ENCODE data around the gene GTF2H4.

The GTF2H4 gene

DNA sequence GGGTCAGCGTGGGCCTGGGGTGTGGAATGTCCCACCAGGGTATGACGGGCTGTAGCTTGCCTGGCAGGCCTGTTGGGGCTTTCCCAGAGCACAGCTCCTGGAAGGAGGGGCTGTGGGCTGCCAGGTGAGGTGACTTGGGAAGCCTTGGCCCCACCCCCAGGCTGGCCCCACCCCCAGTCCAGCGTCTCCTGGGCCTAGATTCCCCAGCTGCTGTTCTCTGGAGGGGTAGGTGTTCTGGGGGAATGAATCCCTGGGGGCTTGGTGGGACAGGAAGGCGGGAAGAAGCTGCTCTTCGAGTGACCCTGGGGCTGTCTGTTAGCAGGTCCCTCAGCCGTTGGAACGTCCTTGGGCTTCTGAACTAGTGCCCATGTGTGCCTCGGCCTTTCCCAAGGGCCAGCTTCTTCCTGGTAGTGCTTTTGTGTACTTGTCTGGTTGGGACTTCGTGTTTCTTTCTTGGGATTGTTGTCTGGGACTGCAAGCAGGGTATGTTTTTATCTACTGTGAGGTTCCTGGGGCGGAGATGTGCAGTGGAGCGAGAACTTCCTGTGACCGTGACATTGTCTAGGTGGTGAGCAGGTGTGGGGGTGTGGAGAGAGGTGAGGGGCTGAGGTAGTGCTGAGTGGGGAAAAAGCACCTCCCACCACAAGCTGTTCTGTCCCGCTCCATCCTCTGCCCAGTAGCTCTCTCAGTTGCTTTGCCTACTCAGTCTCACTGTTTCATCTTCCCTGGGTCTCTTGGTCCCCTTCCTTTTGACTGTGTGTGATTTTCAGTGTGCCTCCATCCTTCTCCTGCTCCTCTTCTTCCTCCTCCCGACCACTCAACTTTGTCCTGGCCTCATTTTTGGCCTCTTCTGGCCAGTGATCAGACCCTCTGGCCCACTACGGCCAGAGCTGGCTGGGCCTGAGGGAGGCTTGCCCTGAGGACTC lies 25.0 kb upstream of the GTF2H4 start:
- no peak for DNase-seq

DNA sequence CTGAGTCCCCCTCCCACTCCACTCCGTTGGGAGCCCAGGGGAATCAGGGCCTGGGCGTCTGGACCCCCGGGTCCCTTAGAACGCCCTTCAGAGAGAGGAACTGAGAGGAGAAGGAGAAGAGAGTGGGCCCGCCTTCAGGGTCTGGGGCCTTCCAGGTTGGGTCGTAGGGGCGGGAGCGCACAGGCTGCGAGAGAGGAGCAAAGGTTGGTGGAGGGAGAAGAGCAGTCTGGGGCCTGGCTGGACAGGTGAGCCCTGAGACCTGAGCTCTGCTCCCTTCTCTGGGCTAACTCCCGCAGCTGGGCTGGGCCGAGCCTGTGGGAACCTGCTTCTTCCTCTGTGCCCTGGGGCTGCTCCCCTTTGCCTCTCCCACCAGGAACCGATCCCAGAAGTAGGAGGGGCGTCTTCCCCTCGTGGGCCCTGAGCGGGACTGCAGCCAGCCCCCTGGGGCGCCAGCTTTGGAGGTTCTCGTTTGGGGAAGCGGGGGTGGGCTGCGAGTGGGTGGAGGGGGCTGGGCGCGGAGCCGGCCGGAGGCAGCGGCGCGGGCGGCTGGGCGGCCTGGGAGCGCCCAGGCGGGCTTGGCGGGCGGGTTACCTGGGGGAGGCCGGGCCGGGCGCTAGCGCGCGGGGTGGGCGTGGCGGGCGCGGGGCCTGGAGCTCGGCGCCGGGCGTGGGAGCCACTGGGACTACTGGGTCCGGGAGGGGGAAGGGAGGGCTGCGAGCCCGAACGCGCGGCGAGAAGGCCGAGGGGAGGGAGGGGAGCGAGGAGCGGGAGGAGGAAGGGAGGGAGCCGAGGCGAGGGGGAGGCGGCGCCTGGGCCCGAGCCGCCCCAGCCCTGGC lies 24.1 kb upstream of the GTF2H4 start, which contains the start of gene DDR1:
Gene DDR1, plus strand, starts transcription at position 835 of the 836 bp plus-strand sequence. CDS start 4,211 bp downstream, outside the sequence.
- DNase-seq: peak; percentile 16

DNA sequence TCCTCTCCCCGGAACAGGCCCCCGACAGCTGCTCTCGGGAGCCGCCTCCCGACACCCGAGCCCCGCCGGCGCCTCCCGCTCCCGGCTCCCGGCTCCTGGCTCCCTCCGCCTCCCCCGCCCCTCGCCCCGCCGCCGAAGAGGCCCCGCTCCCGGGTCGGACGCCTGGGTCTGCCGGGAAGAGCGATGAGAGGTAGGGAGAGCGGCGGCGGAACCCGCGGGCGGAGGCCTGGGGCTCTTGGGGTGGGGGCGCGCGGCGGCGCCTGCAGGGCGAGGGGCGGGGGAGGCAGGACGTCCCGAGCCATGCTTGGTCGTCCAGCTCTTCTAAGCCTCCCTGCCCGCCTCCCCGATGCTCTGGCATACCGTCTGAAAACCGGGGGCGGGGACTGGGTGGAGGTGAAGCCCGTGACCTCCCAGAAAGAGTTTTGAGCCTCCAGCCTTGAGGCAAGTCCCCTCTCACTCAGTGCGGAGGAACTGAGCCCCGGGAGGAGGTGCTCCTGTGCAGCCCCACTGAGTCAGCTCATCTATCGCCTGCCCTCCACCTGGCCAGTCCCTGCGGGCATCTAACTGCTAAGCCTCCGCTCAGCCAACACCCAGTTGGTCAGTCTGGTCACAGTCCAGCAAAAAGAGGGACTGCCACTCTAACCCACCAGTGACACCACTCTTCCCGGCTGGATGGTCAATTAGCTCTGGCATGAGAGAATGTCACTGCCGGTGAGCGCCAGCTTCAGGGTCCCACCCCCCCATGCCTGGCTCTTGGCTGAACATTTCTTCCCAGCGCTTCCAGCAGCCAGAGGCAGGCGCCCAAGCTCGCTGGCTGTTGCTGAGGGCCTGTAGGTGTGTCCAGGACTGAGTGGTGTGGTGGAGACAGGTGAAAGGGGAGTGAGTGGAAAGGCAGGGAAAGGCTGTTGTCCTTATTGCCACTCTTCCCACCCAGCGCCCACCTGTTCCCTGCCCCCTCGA lies 23.2 kb upstream of the GTF2H4 start:
- no peak for DNase-seq

DNA sequence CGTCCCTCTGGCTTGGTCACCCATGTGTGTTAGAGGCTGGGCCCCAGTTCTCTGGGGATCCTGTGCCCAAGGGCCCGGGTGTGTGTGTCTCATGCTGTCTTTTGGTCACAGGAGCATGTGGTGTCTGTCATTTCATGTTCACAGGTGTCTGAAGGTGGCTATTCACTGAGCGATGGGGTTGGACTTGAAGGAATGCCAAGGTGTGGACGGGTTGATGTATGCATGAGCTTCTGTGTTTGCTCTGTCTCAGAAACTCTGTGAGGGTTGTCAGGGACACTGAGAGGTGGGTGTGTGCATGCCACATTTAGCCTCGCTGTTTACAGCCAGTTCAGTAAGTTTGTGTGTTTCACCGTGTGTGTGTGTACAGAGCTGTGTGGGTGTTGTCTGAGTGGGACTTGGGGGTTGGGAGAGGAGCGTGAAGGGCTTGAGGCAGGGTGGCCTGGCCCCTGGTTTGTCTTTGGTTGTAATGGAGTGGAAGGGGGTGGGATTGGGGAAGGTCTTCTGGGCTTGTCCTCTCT lies 22.5 kb upstream of the GTF2H4 start:
- no peak for DNase-seq

DNA sequence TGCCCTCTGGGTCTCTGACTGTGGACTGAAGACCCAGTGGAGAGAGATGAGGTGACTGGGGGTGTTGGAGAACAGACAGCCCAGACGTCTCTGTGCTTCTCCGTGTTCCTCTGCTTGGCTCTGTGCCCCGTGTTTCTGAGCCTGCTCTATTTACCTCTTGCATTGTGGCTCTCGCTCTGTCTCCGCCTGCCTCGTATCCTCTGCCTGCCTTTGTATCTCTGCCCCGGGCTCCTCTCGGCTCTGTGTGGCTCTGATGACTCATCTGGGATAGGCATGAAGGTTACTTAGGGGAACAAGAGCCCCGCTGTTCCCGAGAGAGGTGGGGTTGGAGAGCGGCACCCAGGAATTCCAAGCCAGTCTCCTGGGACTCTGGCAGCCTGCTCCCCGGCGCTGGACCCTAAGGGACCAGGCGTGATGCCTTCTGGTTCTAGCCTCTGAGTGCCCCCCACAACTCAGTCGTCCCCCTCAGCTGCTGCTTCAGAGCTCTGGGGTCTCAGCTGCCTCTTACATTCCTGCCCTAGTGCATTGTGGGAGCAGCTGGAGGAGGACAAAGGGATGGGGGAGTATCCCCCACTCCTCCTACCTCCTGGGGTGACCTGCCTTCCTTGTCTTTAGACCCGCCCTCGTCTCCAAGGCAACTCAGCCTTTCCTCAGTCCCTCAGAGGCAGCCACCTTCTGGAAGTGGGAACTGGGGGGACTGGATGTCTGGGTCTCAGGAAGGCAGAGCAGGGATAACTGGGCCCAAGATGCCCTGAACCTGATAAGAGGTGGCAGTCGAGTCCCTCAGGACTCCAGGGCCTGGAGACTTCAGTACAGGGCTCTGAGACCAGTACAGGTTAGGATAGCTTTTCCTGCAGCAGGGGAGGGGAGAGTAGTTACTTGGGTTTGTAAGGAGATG lies 21.8 kb upstream of the GTF2H4 start:
- peak; percentile 84 for DNase-seq

DNA sequence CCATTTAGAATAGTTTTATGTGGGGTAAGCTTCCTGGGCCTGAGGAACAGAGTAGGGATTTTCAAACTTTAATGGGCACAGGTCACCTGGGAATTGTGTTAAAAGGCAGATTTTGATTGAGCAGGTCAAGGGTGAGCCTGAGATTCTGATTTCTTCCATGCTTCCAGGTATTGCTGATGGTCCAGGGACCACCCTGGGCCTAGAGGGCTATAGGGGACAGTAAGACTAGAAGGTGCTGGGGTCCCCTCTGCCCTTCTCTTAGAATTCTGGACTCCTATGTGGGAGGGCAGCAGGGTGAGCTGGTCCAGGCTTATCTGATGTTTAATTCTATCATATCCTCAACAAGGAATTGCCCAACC lies 21.1 kb upstream of the GTF2H4 start:
- no peak for DNase-seq

DNA sequence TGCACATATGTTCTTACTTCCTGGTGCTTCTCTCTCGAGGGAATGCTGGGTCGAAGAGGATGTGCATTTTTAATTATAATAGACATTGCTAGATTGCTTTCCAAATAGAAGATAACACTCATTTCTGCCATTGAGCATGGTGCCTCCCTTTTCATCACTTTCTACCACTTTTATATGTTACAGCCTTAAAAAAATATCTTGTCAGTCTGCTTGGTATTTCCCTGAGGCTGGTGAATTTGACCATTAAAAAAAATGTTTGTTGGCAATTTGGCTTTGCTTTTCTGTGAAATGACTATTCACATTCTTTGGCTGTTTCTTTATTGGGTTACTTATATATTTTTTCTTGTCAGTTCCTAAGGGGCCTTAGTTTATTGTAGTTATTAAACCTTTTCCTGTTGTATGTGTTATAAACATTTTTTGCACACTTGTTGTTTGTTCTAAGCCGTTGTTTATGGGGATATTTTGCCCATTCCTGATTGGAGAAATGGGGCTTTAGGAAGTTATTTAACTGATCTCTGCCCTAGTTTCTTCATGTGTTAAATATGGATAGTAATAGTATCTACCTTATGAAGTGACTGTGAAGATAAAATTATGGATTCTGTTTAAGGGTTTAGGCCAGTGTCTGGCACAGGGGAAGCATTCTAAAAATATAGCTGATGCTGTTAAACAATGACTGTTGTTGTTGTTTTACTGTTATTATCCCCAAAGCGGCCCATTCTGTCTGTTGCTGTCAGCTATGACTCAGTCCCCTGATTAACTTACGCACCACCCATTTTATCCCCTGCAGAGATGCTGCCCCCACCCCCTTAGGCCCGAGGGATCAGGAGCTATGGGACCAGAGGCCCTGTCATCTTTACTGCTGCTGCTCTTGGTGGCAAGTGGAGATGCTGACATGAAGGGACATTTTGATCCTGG lies 19.8 kb upstream of the GTF2H4 start:
- DNase-seq: peak; percentile 56

DNA sequence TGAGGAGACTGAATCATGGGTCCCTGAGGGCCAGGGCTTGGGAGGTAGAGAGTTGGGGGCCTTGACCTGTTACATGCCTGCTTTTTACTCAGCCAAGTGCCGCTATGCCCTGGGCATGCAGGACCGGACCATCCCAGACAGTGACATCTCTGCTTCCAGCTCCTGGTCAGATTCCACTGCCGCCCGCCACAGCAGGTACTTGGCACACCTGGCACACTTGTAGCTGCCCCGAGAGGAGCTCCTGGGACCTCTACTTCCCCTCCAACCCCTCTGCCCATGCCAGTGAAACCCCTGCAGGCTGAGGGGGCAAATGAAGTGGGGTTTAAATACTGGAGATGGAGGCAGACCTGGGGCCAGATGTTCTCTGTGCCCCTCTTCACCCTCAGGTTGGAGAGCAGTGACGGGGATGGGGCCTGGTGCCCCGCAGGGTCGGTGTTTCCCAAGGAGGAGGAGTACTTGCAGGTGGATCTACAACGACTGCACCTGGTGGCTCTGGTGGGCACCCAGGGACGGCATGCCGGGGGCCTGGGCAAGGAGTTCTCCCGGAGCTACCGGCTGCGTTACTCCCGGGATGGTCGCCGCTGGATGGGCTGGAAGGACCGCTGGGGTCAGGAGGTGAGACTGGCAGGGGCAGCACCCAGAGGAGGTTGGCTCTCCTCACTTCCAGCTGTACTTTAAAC lies 19.1 kb upstream of the GTF2H4 start:
- no peak for DNase-seq

DNA sequence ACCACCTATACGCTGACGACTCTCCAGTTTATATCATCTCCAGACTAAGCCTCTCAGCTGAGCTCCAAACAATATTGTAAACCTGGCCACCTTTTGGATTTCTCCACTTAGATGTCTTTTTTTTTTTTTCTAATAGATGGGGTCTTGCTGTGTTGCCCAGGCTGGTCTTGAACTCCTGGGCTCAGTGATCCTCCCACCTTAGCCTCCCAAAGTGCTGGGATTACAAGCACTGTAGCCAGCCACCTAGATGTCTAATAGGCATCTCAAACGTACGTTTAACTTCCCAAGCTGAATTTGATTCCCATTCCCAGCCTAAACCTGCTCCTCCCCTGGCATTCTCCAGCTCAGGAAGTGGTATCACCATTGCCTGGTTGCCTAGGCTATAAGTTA lies 18.5 kb upstream of the GTF2H4 start:
- DNase-seq: no peak

DNA sequence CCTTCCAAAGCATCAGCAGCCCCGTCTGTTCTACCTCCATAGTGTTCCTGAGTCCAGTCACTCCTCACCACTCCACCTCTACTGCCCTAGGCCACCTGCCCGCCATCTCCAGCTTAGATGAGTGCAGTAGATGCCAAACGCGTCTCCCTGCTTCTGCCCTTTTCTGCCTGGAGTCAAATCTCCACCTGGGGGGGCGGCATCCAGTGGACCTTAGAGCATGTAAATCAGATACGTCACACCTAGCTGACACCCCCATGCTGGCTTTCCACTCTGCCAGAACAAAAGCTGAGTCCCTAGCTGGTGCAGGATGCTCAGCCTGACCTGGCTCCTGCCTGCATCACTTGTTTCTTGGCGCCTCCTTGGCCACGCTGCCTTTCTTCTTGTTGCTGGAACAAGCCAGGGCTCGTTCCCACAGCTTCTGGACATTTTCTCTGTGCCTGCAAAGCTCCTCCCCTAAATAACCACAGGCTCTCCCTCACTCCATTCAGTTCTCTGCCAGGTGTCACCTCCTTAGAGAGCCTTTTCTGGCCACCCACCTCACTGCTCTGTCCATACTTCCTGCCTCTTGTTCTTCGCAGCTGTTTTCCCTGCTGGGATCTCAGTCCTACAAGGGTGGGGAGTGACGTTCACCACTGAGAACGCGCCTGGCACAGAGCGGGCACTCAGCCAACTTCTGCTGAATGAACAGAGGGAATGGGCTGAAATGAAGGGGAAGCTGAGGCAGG lies 17.9 kb upstream of the GTF2H4 start:
- DNase-seq: no peak

DNA sequence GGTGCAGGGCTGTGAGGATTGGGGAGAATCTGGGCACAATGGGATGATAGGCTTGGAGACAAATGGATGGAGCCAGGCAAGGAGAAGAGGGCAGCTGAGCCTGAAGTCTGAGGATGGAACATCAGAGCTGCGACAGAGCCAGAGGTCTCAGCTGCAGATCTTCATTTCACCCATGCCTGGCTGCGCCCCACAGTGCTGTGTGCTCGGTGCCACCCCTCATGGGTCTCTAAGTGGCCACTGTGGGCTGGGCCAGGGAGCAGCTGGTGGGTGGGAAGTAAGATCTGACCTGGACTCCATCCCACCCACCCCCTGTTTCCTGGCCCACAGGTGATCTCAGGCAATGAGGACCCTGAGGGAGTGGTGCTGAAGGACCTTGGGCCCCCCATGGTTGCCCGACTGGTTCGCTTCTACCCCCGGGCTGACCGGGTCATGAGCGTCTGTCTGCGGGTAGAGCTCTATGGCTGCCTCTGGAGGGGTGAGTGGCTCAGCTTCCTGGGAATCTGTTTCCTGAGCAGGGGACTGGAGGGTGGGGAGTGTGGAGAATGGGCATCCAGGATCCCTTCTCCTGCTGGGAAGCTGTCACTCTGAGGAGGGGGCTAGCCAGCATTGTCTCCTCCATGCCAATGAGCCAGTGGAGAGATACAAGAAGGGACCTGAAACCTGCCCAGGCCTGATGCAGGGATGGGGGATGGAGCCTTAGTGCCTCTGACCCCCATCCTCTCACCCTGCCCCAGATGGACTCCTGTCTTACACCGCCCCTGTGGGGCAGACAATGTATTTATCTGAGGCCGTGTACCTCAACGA lies 17.2 kb upstream of the GTF2H4 start:
- no peak for DNase-seq

DNA sequence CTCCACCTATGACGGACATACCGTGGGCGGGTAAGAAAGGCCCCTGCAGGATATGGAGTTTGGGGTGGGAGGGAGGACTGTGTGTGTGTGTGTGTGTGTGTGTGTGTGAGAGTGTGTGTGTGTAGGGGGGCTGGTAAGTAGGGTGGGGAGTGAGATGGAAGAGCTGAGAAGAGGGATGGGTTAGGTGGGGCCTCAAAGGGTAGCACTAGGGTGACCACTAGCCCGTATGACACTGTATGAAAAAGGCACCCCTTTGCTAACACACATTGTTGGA lies 16.6 kb upstream of the GTF2H4 start:
- DNase-seq: no peak

DNA sequence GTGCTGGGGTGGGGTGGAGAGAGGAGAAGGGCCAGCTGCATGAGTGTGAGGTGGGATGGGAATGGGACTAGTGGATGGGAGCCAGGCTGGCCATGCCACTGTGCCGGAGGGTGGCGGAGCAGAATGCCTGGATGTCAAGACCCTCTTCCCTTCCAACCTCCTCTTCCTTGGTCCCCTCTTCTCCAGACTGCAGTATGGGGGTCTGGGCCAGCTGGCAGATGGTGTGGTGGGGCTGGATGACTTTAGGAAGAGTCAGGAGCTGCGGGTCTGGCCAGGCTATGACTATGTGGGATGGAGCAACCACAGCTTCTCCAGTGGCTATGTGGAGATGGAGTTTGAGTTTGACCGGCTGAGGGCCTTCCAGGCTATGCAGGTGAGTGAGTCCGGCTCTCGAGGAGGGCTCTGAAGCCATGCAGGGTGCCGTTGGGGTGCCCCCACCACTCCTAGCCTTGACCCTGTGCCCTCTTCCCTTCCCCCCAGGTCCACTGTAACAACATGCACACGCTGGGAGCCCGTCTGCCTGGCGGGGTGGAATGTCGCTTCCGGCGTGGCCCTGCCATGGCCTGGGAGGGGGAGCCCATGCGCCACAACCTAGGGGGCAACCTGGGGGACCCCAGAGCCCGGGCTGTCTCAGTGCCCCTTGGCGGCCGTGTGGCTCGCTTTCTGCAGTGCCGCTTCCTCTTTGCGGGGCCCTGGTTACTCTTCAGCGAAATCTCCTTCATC lies 16.0 kb upstream of the GTF2H4 start:
- DNase-seq: no peak

DNA sequence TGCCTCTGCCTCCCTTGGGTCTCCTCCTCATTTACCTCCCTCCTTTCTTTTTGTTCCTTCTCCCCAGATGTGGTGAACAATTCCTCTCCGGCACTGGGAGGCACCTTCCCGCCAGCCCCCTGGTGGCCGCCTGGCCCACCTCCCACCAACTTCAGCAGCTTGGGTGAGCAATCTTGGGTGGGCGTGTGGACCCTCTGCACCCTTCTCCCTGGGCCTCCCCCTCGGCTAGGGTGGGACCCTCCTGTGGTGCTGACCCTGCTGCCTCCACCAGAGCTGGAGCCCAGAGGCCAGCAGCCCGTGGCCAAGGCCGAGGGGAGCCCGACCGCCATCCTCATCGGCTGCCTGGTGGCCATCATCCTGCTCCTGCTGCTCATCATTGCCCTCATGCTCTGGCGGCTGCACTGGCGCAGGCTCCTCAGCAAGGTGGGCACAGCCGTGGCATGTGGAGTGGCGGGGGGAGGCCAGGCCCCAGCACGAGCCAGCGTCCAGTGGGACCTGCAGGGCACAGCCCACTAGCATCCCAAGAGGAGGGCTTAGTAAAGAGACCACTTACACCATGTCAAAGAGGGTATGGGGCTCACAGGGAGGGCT lies 14.9 kb upstream of the GTF2H4 start:
- no peak for DNase-seq

DNA sequence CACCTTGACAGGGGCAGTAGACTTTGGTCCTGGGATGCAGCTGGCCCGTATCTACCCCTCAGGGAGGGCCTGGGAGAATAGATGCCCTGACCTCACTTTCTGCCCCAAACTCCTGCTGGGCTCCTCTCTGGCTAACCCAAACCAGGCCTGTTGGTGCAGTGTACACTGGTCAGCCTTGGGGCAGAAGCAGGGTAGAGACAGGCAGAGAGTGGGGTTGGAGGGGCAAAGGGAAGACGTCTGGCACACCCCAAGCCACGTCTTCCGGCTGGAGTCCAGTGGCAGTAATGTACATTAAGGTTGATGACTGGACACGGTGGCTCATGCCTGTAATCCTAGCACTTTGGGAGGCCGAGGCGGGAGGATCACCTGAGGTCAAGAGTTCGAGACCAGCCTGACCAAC lies 14.3 kb upstream of the GTF2H4 start:
- no peak for DNase-seq

DNA sequence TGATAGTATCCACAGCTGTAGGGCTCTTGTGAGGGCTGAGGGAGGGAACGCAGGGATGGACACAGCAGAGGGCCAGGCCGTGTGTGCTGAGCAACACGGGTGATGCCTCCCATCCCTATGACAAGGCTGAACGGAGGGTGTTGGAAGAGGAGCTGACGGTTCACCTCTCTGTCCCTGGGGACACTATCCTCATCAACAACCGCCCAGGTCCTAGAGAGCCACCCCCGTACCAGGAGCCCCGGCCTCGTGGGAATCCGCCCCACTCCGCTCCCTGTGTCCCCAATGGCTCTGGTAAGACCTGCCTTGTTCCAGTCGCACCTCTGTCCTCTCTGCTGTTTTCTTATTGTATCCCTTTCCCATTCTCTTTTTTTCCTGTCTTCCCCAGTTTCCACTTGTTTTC lies 13.6 kb upstream of the GTF2H4 start:
- DNase-seq: no peak

DNA sequence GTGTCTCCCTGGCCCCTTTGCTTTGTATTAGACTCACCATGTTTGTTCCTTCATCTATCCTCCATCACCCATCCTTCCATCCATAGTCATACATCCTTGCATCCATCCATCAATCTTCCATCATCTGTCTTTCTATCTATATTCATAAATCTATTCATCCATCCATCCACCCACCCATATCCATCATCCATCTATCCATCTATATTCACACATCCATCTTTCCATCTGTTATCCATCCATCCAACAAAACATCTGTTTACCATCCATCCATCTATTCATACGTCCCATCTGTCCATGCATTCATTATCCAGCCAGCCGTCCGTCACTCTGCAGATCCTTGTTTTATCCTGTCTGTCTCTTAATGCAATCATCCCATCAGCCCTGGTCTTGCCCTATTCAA lies 13.1 kb upstream of the GTF2H4 start:
- DNase-seq: no peak

All from T1000 (cell line).